HG03108 (cell line): Measurements from ENCODE around the gene TMCC2.

Experiments
- ATAC-seq: cut with Tn5 transposase; IDR thresholded peaks from one replicate; pipeline ENCODE4 v1.9.1; 2021; ENCODE audit warnings: moderate library complexity; ENCODE audit not compliant: unreplicated experiment

TMCC2 gene

GRCh38 chr1:205319081-205320018, 91.6 kb downstream of the TMCC2 start:
- no peak for ATAC-seq

GRCh38 chr1:205321162-205321958, 93.6 kb downstream of the TMCC2 start, which contains the start of gene NUAK2:
Gene NUAK2 (minus strand): TSS chr1:205321745. CDS start chr1:205321628, 117 bp downstream.
- peak; percentile 48 for ATAC-seq

GRCh38 chr1:205321959-205322283, 94.2 kb downstream of the TMCC2 start:
- no peak for ATAC-seq
